ENCODE results near the gene NATD1.

Gene NATD1

GRCh38 chr17:21252796-21253645 lies at the start of gene NATD1:
Gene NATD1 (minus strand): TSS chr17:21253410. CDS start chr17:21253264, 146 bp downstream.
- peak; percentile 53 for DNase-seq (ENCODE audit: low read depth)

DNA sequence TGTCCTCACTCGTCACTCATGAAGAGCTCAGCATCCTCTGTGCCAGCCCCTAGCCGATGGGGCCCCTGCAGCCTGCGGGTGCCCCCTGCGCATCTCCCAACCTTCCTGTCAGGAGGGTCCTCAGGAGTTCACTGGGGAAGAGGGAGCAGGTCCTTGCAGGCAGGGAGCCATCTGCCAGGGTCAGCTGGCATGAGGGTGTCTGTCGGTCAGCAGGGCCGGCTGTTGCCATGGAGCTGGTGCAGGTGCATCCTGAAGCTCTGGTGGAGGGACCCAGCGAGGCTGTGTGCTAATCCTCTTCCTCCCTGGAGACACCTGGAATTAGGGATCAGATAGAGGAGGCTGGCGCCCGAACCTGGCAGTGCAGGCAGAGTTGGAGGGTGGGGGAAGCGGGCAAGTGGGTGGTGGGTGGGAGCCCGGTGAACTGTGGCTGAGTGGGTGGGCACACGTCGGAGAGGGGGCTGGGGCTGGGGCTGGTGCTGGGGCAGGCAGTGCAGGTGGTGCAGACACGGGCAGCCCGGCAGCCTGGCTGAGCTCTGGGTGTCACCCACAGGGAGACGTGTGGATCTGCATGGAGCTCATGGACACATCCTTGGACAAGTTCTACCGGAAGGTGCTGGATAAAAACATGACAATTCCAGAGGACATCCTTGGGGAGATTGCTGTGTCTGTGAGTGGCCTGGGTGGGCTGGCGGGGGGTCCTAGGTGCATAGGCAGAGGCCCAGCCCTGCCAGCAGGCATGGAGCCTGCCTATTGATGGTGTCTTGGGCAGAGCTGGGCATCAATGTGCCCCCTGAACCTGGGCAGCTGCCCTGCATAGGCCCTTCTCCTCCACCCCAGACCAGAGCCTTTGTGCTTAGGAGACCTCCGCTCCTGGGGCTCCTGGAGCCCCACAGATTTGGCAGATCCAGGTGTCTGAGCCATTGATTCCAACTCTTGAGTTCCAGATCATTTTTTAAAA lies 48.7 kb upstream of the NATD1 start:
- DNase-seq (ENCODE audit: low read depth), result no peak

- DNase-seq (ENCODE audit: low read depth), result no peak
Observed at GRCh38 chr17:21300601-21301571, 47.7 kb upstream of the NATD1 start.

GRCh38 chr17:21299981-21300600 lies 46.9 kb upstream of the NATD1 start:
- no peak for DNase-seq (ENCODE audit: low read depth)

DNA sequence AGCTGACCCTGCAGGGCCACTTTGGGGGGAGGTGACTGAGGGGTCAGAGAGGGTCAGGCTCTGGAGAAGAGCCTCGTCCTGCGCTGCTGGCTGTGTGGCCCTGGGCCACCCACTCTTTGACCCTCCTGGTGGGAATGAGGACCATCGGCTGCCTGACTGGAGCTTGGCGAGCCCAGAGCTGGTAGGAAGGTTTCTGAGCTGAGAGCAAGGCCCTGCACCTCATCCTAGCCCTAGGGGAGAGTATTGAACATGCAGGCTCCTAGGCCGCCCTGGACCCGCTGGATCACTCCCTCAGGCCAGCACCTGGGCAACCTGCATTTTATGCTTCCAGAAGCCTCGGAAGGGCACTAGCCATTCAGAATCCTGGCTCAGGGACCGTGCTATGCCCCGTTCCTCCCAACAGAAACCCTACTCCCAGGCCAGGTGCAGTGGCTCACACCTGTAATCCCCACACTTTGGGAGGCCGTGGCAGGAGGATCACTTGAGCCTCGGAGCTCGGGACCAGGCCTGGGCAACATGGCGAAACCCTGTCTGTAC lies 45.8 kb upstream of the NATD1 start:
- no peak for DNase-seq (ENCODE audit: low read depth)

DNA sequence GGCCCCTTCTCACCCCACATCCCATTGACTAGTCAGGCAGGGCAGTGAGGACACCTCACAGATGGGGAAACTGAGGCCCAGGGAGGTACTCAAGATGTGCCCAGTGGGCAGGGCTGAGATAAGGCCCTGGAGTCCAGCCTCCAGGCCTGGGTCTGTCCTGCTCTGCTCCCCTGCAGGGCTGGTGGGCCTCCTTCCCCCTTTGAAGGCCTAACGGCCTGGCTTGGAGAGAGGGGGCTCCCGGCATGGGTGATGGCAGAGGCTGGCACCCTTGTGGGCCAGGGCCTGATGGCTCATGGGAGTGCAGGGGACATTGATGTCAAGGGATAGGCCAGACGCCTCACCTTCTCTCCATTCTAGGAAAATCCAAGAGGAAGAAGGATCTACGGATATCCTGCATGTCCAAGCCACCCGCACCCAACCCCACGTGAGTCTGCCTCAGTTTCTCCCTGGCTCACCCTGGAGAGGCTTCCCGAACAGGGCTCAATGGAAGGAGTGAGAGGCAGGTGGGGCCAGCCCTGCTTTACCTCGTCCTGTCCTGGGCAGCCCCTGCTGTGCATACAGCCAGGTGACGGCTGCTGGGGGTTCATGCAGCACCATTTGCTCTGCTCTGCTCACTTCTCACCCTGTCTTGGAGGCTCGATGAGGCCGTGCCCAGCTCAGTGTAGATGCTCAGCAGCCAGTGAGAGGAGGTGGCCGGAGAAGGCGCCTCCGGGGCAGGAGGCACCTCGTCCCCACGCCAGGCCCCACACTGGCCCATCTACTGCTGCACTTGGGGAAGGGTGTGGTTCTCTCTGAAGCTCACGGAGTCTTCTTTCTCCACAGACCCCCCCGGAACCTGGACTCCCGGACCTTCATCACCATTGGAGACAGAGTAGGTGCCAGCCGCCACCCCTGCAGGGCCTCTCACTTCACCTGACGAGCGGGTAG lies 45.1 kb upstream of the NATD1 start:
- DNase-seq (ENCODE audit: low read depth), result no peak

DNA sequence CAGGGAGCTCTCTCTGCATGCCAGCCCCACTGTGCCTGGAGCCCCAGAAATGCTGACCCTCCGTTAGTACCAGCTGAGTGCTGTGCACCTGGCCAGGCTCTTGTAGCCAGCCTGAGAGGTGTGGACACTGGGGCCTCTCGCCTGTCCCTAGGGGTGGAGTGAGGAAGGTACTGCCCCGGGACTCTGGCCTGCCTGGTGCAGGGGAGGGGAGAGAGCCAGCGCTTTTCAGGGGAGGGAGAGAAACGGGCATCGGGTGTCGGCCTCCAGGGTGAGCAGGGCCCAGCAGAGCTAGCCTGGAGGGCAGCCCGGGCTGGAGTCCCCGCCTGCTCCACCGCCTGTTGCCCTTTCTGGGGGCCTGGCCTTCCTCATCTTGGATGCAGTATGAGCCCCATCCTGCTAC lies 44.4 kb upstream of the NATD1 start:
- no peak for DNase-seq (ENCODE audit: low read depth)

DNA sequence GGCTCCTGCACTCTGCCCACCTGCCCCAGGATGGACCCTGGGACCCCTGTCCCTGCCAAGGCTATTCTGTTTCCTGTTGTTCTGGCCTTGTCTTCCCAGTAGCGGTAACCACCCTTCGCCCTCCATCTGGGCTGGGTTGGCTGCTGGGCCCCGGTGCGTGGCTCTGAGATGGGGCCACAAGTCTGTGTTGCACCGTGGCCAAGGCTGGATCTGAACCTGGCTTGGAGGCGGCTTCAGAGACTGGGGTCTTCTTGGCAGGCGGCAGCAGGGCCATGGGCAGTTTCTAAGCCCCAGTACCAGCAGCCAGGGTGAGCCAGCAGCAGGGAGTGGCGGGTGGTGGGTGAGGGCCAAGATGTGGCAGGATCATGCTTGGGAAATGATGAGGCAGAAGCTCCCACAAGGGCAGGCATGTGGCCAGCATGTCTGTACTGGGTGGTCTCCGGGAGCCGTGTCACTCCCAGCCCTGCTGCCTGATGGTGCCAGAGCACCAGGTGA lies 43.9 kb upstream of the NATD1 start:
- no peak for DNase-seq (ENCODE audit: low read depth)

- DNase-seq (ENCODE audit: low read depth), result no peak
Observed at GRCh38 chr17:21296097-21297025, 43.2 kb upstream of the NATD1 start.

DNA sequence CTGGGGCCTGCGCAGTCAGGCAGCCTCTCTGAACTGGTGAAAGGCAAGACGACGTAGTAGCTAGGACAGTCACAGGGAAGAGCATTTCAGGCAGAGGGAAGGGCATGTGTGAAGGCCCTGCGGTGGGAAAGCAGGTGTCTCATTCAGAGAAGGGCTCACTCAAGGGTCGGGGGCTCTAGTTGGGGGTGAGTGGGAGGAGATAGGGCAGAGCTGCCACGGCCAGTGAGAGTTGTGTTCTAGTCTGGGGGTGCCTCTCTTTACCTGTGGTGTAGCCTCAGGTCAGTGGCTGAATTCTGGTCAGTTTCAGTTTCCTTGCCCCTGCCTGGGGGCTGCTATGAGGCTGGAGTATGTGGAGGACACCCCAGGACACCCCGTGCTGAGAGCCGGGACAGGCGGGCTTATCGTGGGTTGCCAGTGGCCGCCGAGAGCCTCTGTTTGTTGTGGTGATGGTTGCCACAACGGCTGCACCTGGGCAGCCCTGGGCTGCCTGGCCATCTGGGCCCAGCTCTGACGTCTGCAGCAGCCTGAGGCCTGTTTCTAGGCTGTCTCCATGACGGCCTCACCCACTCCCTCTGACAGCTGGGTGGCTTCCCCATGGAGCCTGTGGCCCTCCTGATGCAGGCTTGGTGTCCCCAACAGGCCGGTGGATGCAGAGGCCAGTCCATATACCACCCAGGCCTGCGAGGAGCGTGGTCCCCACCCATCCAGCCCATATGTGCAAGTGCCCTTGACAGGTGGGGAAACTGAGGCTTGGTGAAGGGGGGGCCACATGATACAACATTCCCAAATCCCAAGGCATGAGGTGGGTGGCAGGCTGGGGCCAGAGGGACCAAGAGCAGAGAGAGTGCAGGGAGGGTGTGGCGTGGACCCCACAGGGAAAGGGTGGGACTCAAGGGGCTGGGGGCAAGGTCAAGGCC lies 42.1 kb upstream of the NATD1 start:
- no peak for DNase-seq (ENCODE audit: low read depth)

DNA sequence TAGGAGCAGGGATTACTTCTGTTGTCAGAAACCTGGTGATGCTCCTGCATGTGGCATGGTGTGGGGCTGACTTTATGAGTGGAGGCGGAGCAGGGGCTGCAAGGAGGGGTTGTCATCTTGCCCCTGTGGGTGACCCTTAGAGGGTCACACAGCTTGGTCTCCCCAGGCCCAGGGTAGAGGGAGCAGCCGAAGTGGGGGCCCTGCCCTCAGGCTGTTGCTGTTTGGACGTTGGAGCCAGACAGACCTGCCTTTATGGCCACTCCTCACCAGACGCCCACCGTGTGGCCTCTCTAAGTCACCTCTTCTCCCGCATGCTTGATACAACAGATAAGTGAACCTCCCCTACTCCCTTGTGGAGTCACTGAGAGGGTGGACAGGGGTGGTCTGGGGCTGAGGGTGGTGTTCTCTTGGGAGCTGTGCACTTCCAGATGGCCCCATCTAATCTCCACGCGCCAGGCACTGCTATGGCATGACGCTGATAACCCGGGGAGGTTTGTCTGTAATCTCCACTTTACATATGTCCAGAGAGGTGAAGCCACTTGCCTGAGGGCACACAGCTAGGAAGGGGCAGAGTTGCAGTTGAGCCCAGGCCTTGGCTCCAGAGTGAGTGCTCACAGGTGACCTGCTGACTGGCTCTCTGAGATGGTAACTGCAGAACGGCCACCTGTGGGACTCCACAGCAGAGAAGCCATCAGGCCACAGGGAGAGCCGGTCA lies 41.3 kb upstream of the NATD1 start:
- DNase-seq (ENCODE audit: low read depth), result no peak

GRCh38 chr17:21293831-21294210 lies 40.6 kb upstream of the NATD1 start:
- DNase-seq (ENCODE audit: low read depth), result no peak

DNA sequence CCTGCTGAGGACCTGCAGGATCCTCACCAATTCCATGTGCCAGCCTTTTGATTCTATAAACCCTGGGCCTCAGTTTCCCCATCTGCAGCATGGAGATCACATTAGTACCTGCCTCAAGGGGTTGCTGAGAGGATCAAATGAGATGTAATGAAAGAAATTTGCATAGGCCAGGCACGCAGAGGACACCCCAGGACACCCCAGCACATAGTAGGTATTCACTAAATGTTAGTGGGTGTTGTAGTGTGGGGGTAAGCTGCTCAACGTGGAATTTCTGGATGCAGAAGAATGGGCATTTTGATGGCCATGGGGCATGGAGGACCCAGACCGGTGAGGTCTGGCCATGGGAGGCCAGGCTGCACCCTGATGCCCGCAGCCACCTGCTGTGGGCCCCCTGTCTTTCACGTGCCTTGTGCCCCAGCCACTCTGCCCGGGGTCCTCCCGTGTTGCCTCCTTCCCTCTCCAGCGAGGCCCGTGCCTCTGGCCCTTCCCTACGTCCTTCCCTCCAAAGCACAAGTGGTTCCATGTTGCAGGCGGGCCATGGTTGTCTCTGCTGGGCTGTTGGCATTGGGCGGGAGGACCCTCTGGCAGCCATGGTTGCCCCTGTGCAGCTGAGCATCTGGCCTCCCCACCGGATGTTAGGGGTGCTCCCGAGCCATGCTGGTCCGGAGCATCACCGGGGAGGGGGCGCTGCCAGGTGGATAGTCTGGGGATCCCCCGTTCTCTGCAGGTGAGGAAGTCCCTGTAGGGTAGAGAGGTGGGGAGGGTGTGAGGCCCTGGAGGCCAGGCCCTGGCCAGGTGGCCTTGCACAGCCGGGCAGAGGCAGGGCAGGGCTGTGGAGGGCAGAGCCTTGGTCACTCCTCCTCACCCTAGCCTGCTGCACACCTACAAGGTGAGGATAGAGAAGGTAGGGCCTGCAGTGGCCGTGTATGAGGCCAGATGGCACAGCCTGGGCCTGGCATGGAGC lies 39.9 kb upstream of the NATD1 start:
- no peak for DNase-seq (ENCODE audit: low read depth)

GRCh38 chr17:21291862-21292261 lies 38.7 kb upstream of the NATD1 start:
- no peak for DNase-seq (ENCODE audit: low read depth)

DNA sequence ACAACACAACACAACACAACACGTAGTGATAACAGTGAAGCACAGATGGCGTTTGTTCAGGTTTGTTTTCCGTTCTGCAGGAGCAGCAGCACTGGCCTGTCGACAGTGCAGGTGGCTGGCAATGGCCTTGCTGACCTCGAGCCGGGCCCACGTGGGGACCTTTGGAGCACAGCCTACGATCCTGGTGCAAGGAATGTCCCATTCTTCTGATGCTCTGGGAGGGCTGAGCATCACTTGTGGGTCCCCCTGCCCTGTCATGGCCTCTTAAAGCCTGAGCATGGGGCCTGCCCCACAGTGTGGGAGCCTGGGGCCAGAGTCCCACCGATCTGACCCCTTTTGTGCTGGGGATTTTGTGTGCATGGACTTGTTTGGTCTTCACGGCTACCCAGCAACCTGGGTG lies 38.1 kb upstream of the NATD1 start:
- DNase-seq (ENCODE audit: low read depth), result no peak

All from stimulated activated CD8-positive, alpha-beta memory T cell treated with anti-CD3 and anti-CD28 coated beads, Interleukin-15, amount 100 ng/mL, for 24 hours (primary cell).